ENCODE measurements around the gene CLEC11A. TPM values are rescaled to one million over a fixed set of nuclear protein-coding genes. Genes with fewer than 3 reads are reported as not detected.

The CLEC11A gene
- total RNA-seq, 4 donors from 2014 or later, result 2.6 to 11.2 (median 5.1) TPM

DNA sequence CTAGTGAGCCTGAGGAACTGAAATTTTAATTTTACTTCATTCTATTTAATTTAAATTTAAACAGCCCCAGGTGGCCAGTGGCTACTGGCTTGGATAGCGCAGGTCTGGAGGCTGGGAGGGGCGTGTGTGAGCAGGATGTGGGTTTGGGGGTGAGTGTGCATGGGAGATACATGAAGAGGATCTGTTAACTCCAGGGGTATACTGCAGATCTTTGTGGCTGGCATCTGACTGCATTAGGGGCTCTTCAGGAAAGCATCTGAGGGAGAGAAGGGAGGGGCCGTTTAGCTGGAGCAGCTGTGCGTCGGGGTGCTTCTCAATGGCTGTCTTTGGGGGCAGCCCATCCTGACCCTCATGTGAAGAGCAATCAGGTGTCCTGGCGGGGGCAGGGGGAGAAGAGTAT is 10.3 kb upstream of the CLEC11A start:
- intact Hi-C loops (cut with DNase I; ENCODE audit: low total_unique reads) (no loop called here), in situ Hi-C loops (cut with MboI; ENCODE audit: low pct_ligation_motif_present in 1 of 4, low pct_unique_long_range_greater_than_20kb in 1 of 4, low sequenced_read_pairs in 3 of 4) (no loop called here)
- Histone ChIP-seq H3K27ac (no peak overlapping the region), H3K4me3 (no peak overlapping the region), H3K27me3 (peaks cover 21% of the 10 kb centered on the region), H3K36me3 (no peaks in the 10 kb centered on the region), H3K9me3 (no peaks in the 10 kb centered on the region), H3K4me1 (no peaks in the 10 kb centered on the region)
- 56% methylated on average over 6 of the region's 6 CpGs; no CpG with 5 or more reads in 1 of the 2 donors for WGBS, 2 donors (ENCODE audit: low coverage in 1 of 2)
- TF ChIP-seq POLR2AphosphoS5 (IDR thresholded peaks at IDR 0.05), result no peak
- TF ChIP-seq EP300 (IDR thresholded peaks at IDR 0.05; ENCODE audit: low read depth), result no peak
- TF ChIP-seq POLR2A (IDR thresholded peaks at IDR 0.05), result no peak
- TF ChIP-seq, protein P1, sequence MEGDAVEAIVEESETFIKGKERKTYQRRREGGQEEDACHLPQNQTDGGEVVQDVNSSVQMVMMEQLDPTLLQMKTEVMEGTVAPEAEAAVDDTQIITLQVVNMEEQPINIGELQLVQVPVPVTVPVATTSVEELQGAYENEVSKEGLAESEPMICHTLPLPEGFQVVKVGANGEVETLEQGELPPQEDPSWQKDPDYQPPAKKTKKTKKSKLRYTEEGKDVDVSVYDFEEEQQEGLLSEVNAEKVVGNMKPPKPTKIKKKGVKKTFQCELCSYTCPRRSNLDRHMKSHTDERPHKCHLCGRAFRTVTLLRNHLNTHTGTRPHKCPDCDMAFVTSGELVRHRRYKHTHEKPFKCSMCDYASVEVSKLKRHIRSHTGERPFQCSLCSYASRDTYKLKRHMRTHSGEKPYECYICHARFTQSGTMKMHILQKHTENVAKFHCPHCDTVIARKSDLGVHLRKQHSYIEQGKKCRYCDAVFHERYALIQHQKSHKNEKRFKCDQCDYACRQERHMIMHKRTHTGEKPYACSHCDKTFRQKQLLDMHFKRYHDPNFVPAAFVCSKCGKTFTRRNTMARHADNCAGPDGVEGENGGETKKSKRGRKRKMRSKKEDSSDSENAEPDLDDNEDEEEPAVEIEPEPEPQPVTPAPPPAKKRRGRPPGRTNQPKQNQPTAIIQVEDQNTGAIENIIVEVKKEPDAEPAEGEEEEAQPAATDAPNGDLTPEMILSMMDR (IDR thresholded peaks at IDR 0.05), result no peak
- no peak for DNase-seq

DNA sequence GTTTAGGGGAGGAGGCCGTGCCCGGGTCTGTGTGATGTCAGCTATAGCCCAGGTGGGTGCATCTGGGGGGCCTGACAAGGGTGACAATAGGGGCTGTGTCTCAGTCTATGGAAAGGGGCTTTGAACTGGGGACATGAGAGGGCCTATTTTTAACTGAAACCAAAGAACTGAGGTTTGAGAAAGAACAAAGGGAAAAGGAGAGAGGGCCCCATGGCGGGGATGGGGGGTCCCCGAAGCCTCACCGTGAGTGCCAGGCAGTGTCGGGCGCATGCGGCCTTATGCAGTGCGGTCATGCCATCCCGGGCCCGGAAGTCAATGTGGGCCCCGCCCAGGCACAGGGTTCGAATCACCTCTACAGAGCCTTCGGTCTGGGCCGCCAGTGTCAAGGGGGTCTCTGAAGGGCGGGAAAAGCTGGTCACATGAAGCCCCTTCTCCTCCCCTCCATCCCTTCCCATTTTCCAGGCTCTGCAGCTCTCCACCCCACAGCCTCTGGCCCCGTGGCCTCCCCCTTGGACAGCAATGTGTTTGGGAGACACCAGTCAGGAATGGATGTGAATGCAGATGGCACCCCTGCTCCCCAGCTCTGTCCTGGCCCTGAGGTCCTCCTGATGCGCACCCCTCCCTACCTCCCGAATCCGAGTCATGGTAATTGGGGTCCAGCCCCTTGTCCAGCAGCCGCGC is 9.5 kb upstream of the CLEC11A start:
- Histone ChIP-seq H3K36me3 (no peaks in the 10 kb centered on the region), H3K9me3 (no peaks in the 10 kb centered on the region), H3K27me3 (peaks cover 30% of the 10 kb centered on the region), H3K4me3 (no peak overlapping the region), H3K27ac (no peak overlapping the region), H3K4me1 (peaks cover under 1 to 8% (median 7%) of the 10 kb centered on the region in 4 donors)
- DNase-seq, result no peak
- intact Hi-C loops (cut with DNase I; ENCODE audit: low total_unique reads) (no loop called here), in situ Hi-C loops (cut with MboI; ENCODE audit: low pct_ligation_motif_present in 1 of 4, low pct_unique_long_range_greater_than_20kb in 1 of 4, low sequenced_read_pairs in 3 of 4) (no loop called here)
- 65 to 86% methylated on average over 12 to 22 of the region's 22 CpGs for WGBS, 2 donors (ENCODE audit: low coverage in 1 of 2)
- TF ChIP-seq POLR2A (IDR thresholded peaks at IDR 0.05), result no peak
- no peak for TF ChIP-seq EP300 (IDR thresholded peaks at IDR 0.05; ENCODE audit: low read depth)
- TF ChIP-seq POLR2AphosphoS5 (IDR thresholded peaks at IDR 0.05), result no peak
- TF ChIP-seq, protein P1 (IDR thresholded peaks at IDR 0.05), result no peak

DNA sequence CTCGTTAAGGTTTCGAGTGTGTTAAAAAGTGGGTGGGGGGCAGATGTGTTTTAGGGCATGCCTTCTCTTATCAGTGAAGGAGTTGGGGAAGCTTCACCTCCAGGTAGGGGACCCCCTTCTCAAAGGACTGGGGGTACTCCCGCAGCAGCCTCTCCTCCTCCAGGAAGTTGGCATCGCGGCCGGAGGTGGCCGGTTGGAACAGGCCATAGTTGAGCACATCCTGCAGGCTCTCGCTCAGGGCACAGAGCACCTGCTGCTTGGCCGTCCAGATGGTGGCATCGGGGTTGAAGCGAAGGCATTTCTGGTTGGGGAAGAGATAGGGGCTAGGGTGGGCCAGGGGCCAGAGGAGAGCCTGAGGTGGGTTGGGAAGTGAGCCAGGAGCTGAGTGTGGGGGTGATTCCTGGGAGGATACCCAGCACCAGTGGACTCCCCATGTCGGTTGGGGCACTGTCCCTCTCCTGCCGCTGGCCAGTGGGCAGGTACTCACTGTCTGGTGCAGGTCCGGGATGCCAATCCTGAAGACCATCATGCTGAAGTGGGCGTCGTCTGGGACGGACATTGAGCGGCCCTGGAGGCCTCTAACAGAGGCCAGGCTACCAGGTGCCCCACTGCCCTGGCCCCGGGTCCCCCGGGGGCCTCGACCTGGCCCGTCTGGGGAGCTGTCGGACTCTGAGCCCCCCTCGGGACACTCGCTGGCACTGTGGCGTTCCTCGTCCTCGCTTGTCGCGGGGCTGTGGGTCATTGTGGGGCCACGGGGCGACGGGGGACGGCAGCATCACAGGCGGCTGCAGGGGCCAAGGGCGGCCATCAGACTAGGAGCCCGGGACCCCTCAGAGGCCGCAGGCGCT is 6.8 kb upstream of the CLEC11A start:
- Histone ChIP-seq H3K27me3 (peaks cover 48% of the 10 kb centered on the region), H3K27ac (no peak overlapping the region), H3K4me1 (peaks cover 6 to 14% (median 13%) of the 10 kb centered on the region in 4 donors), H3K36me3 (no peaks in the 10 kb centered on the region), H3K9me3 (no peaks in the 10 kb centered on the region), H3K4me3 (no peak overlapping the region)
- no peak for DNase-seq
- 84% methylated on average over 30 of the region's 39 CpGs; no CpG with 5 or more reads in 1 of the 2 donors for WGBS, 2 donors (ENCODE audit: low coverage in 1 of 2)
- TF ChIP-seq POLR2AphosphoS5 (IDR thresholded peaks at IDR 0.05), result no peak
- TF ChIP-seq, protein P1 (IDR thresholded peaks at IDR 0.05), result no peak
- no peak for TF ChIP-seq POLR2A (IDR thresholded peaks at IDR 0.05)
- TF ChIP-seq EP300 (IDR thresholded peaks at IDR 0.05; ENCODE audit: low read depth), result no peak
- in situ Hi-C loops (cut with MboI; ENCODE audit: low pct_ligation_motif_present in 1 of 4, low pct_unique_long_range_greater_than_20kb in 1 of 4, low sequenced_read_pairs in 3 of 4) (no loop called here), intact Hi-C loops (cut with DNase I; ENCODE audit: low total_unique reads) (no loop called here)

DNA sequence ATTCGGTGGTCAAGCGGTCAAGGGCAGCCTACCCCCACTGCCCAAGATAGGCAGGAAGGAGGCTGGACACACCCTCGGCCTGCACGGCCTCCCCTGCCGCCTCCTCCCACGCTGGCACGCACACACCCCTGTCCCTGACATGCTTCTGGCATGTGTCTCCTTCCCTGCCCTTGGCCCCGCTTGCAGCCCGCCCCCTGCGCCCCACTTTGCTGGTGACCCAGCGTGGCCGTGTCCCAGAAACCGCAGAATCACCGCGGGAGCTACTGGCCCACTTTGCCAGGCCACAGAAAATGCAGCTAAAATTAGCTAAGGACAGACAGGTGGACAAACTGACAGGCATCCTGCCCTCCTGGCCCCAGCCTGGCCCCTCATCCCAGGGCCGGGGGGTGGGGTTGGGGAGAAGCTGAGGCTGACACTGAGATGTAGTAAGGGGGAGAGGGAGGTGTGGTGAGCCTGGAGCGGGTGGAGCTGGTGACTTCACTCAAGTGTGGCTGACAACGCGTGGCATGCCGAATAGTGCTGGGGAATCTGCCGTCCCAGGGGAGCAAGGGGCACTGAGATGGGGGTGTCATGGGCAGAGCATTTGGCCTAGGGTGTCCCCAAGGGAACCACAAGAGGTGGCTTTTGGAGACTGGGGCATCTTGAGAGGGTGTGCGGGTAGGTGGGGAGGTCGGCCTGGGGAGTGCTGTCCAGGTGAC is 6.0 kb upstream of the CLEC11A start:
- in situ Hi-C loops (cut with MboI; ENCODE audit: low pct_ligation_motif_present in 1 of 4, low pct_unique_long_range_greater_than_20kb in 1 of 4, low sequenced_read_pairs in 3 of 4), result no loop called here
- TF ChIP-seq POLR2A (IDR thresholded peaks at IDR 0.05), result no peak
- TF ChIP-seq EP300 (IDR thresholded peaks at IDR 0.05; ENCODE audit: low read depth), result no peak
- no peak for TF ChIP-seq POLR2AphosphoS5 (IDR thresholded peaks at IDR 0.05)
- TF ChIP-seq, protein P1 (IDR thresholded peaks at IDR 0.05), result no peak

More for the DNA sequence above, 6.0 kb upstream of the CLEC11A start:
- intact Hi-C loops (cut with DNase I; ENCODE audit: low total_unique reads), result no loop called here
- Histone ChIP-seq H3K4me3 (no peak overlapping the region), H3K9me3 (no peaks in the 10 kb centered on the region), H3K4me1 (peaks cover 6 to 14% (median 13%) of the 10 kb centered on the region in 4 donors), H3K36me3 (no peaks in the 10 kb centered on the region), H3K27me3 (peaks cover 48% of the 10 kb centered on the region), H3K27ac (no peak overlapping the region)
- DNase-seq, result no peak
- WGBS, 2 donors (ENCODE audit: low coverage in 1 of 2), result 27 to 59% methylated on average over 6 to 23 of the region's 23 CpGs
